GM21447 (cell line): ENCODE results near the gene IGF2.

Experiments
- ATAC-seq: cut with Tn5 transposase; IDR thresholded peaks from one replicate; pipeline ENCODE4 v1.9.1; 2021; ENCODE audit not compliant: unreplicated experiment

IGF2 gene

DNA sequence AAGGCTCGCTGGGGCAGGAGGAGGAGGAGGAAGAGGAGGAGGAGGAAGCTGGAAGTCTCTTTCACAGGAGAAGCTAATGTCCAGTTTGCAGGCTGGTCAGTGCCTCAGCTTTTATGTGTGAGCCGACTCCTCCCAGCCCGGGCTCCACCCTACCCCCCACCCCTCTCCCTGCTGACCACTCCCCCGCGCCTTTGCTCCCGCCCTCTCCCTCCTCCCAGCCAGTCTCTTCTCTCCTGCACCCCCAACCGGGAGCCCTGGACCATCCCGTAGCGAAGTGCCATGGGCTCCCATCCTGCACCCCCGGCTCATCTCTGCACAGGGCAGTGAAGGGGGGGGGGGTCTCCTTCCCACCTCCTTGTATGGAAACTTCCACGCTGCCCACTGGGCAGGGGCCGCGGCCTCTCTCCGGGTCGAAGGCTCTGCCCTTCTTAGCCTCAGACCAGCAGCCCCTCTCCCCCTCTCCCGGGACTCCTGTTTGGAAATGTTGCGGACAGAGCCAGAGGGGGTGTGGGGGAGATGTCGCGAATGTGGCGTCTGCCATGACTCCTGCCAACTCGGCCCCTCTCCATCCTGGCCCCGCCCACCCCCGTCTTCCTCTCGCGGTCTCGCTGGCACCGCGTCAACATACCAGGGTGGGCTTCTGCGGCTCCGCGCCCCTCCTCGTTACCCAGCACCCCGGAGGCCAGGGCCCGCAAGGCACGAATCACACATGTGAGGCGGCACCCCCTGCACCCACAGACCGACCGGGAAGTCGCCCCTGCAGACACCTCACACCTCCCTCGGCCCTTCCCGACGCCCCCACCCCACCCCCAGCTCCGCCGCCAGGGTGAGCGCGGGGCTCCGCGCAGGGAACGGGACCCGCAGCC lies 1.8 kb downstream of the IGF2 start:
- no peak for ATAC-seq

DNA sequence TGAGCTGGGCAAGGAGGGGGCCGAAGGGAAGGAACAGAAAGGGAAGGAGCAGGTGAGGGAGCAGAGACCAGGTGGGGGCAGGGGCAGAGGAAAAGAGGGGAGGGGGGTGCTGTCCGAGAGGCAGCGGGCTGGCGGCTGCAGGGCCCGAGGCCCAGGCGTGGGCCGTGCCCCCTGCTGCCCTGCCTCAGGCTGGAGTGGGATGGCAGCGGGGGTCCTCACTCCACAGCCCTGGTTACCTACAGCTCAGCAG lies 2.3 kb downstream of the IGF2 start:
- no peak for ATAC-seq

DNA sequence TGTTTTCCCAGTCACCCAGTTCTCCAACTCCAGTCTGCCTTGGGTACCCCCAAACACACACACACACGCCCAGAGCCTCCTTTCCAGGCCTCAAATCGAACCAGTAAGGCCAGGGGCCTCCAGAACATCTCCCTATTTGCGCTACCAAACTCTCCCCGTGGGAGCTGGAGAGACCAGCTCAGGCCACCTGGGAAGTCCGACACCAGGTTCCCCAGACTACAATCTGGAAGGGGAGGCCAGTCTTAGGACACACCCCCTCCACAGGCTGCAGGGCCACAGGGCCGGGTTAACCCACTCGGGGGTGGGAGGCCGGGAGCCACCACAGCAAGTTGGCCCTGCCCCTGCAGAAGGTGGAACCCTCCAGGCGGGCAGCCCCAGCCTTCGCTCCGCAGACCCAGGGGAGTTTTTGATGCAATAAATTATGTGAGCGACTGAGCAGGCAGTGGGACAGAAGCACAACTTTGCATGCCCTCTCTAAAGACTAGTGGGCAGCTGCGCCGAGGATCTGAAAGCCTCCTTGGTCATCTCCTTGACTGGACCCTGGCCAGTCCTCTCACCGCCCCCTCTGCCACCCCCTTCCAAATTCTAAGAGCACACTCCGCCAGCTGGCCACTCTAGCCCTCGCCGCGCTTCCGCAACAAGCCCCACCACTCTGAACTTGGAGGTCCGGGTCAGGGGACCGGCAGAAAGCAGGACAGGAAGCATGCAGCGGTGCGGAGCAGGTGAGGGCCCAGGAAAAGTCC lies 2.8 kb downstream of the IGF2 start:
- no peak for ATAC-seq

DNA sequence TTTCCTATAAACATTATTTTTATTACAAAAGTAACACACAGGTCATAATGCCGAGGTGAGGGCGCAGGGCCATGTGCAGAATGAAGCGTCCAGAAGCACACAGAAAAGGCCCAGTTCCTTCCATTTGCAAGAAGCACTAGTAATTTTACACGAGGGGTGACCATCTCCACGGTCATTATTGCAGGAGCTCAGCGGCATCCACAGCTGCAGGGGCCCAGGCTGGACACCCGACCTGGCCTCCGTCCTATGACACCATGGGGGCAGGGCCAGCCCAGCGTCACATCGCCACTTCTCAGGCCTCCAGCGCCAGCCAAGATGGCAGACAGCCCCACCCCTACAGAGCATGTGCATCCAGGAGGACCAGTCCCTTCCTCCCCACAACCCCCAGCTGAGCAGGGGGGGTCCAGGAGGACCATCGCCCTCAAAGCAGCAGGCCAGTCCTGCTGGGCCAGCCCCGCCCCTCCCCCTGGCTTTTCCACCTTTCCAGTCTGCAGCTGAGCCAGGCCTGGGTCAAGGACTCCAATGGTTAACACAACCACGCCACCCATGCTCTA lies 3.5 kb downstream of the IGF2 start:
- no peak for ATAC-seq

DNA sequence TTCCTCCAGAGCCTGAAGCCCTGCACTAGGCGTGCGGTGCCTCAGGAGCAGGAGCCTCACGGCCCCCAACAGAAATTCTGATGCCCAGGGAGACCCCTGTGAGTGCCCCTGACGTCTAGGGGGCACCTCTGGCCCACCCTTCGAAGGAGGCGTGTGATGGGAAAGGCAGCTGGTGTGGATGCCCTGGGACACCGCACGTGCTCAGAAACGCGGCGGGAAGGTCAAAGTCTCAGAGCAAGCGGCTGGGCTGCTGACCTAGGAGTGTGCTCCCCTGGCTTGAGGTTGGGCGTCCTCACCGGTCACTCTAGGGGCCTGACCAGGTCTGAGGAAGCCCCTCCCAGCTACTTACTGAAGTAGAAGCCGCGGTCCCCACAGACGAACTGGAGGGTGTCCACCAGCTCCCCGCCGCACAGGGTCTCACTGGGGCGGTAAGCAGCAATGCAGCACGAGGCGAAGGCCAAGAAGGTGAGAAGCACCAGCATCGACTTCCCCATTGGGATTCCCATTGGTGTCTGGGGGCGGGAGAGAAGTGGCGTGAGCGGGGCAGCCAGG lies 4.1 kb downstream of the IGF2 start:
- no peak for ATAC-seq

DNA sequence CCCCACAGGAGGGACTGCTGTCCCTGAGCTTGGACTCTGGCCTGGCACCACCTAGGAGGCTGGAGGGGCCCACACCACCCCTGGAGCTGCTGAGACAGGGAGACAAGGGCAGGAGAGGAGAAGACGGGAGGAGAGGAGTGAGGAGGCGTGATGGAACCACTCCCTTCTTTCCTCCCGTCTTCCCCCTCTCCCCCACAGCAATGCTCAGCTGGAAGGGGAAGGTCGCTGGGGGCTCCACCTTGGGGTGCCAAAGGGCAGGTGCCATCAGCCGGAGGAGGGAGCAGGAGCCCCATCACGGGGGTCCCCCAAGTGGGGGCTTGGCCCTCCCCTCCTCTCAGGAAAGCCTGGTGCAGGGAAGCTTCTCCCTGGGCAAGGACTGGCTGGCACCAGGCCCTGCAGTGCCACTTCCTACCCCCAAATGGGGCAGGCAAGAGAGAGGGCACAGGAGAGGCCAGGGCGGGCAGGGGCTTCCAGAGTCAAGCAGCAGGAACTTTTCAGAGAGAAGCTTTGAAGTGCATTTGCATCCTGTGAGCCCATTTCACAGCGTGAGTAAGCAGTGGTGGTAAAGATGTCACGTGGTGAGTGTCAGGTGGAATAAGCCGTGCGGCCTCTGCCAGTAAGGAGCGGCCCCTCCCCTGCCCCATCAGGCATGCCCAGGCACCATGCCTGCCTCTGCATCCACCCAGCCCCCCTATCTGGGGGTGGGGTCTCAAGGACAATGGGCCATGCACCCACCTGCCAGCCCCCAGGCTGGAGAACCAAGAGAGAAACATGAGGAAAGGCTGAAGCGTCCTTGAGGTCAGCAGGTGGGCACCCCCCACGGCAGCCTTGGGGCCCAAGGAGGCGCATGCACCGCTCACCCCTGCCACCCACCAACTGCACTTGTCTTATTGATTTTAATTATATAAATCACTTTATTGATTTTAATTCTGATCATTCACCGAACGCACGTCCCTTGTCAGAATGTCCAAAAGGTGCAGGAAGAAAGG lies 4.9 kb downstream of the IGF2 start:
- ATAC-seq, result no peak

DNA sequence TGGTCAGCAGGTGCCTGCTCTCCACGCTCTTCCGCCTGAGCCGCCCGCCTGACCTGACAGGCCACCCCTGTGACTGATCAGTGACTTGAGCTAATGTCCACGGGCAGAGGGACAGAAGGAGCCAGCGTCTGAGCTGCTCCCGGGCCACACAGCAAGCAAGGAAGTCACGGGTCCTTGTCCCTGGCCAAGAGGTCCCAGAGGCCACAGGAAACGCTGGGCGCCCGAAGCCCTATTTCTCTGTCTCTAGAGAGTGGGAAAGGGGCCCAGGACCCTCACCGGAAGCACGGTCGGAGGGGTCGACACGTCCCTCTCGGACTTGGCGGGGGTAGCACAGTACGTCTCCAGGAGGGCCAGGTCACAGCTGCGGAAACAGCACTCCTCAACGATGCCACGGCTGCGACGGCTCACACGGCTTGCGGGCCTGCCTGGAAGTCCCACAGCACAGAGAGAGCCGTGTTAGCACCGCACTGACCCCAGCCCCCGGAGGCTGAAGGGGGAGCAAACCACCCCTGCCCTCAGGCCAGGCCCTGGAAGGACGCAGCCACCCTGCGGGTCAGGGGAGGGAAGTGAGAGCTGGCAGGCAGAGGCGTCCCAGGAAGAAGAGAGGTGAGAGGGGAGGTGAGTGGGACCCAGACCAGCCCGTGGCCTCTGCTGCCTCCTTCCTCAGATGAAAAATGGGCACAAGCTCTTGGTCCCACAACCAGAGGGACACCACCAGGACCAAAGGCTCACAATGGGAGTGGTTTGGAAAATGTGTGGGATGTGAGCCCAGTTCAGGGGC lies 5.8 kb downstream of the IGF2 start:
- no peak for ATAC-seq

DNA sequence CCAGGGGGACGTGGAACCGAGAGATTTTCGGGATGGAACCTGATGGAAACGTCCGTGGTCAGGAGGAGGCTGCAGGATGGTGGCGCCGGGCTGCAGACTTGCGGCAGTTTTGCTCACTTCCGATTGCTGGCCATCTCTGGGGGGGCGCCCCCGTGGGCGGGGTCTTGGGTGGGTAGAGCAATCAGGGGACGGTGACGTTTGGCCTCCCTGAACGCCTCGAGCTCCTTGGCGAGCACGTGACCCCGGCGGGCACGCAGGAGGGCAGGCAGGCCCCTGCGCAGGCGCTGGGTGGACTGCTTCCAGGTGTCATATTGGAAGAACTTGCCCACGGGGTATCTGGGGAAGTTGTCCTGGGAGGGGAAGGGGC lies 6.3 kb downstream of the IGF2 start:
- ATAC-seq, result no peak

DNA sequence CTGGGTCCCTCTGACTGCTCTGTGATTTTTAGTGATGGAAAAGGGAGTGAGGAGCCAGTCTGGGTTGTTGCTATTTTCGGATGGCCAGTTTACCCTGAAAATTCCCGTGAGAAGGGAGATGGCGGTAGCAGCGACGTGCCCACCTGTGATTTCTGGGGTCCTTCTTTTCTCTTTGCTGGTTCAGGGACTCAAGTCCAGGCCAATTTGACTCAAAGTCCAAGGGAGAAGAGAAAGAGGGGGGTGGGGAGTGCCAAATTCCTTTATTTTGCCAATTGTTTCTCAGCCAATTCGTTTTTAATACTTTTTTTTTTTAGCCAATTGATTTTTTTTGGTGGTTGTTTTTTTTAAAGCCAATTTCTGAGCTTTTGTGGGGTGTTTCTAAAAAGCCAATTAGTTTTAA lies 6.9 kb downstream of the IGF2 start:
- ATAC-seq, result no peak

DNA sequence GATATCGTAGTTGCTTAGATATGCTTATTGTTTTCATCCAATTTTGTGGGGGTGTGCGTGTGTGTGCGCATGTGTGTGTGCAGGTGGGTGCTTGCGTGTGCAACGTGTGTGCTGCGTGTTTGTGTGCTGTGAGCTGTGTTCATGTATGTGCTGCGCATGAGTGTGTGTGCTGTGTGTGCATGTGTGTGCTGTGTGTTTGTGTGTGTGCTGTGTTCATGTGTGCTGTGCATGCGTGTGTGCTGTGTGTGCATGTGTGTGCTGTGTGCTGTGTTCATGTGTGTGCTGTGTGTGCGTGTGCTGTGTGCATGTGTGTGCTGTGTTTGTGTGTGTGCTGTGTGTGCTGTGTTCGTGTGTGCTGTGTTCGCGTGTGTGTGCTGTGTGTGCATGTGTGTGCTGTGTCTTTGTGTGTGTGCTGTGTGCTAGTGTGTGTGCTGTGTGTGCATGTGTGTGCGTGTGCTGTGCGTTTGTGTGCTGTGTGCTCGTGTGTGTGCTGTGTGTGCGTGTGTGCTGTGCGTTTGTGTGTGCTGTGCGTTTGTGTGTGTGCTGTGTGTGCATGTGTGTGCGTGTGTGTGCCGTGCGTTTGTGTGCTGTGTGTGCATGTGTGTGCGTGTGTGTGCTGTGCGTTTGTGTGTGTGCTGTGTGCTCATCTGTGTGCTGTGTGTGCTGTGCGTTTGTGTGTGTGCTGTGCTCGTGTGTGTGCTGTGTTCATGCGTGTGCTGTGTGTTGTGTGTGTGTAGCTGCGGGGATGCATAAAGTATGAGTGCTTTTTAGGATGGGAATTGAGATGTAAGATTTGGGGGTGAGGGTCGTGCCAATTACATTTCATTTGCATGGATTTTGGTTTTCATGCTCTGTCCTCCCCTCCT lies 7.6 kb downstream of the IGF2 start:
- ATAC-seq, result no peak

DNA sequence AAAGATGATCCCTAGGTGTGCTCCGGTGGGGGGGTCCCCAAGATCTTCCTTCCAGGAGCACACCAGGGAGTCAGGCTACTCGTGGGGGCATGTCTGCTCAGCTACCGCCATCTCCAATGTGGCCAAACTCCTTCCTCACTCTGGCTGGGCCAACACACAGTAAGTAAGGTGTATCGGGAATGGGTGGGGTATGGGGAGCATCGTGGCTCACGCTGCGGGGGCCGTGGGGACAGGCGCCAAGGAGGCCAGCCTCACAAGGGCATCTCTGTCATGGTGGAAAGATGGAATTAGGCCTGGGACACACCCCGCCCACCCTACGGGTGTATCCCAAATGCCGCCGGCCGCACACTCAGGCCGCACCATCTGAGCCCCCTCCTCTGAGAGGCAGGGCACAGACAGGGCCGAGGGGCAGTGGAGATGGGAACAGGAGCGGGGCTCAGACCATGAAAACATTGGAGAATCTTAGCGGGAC lies 8.3 kb downstream of the IGF2 start:
- ATAC-seq, result no peak

DNA sequence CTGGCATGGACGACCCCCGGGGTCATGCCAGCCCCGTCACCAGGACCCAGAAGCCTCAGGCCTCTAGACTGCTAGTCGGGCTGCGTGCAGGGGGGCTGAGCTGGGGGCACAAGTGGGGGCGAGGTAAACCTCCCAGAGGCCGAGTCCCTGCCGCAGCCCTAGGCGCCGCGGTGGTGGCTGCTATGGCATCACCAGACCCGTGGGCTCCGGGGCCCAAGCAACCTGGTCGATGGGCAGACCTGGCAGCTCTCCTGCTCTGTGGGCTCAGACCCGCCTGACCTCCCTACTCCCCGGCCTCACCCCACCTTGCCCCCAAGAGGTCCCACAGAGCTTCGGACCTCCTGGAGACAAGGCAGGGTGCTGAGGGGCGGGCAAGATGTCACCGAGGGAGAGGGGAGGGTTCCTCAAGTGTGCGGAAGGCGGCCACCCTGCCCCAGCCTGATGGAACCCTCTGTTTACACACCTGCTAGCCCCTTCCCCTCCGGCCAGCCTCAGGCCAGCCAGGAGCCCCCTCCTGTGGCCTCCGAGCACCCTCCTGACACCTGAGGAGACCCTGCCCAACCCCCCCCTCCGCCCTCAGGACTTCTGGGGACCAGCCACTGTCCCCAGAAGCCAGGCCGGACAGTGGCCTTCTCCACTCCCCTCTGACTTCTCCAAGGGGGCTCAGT lies 9.4 kb downstream of the IGF2 start:
- ATAC-seq, result no peak

DNA sequence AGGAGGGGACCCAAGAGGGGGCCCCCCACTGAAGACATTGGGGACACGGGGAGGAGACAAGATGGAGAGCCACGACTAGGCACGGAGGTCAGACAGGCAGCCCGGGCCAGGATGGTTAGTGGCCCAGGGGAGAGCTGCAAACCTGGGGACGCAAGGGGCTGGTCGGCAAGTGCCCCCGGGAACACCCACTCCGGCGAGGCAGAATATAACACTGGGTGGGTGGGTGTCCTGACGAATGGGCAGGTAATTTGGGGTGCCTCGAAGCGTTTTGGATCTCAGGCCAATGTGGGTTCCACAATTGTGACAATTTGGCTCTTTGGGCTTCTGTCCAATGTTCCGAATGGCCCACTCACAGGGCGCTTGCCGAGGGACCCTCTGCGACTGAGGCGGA lies 9.9 kb downstream of the IGF2 start:
- no peak for ATAC-seq

DNA sequence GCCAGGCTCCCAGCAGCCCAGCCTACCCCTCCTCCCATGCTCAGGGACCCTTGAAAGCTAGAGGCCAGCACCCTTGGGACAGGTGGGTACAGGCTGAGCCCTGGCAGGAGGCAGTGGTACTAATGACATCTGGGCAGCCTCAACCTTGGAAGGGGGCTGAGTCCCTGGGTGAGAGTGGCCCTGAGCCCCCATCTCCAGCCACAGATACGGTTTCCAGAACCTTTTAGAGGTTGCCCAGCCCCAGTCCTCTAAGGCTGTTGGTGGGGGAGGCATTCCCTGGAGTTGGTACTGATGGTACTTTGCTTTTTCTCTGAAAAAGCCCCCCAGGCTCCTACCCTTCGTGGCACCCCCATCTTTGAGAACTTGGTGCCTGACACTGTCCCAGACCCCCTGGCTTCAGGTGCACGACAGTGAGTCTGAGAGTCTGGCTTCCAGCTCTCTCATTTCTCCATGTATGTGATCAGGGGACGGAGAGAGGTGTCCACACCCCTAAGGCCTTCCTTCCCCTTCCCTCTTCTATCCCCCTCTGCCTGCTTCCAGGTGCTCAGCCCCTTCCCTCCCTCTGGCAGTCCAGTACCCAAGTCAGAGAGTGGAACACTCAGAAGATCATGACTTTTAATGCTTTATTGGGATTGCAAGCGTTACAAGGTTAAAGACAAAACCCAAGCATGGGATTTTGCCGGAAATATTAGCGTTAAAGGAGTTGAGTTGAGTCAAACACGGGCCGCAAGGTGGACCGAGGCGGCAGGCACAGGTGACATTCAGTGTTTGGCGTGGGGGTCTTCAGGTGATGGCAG lies 10.5 kb downstream of the IGF2 start:
- no peak for ATAC-seq

DNA sequence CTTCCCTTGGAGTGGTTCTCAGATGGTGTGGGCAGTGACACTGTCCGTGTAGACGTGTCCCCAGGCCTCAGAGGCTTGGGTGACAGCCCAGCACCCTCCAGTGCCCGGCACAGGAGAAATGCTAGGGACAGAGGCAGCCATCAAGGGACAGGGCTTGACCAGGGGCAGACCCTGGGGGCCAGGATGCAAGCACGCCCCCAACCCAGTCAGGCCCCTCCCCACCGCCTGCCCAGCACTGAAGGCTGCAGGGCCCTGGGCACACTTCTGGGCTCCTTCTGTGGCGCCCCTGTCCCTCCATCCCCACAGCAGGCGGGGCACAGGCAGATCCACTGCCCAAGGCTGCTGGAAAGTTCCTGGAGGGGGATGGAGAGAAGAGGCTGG lies 11.1 kb downstream of the IGF2 start:
- no peak for ATAC-seq

DNA sequence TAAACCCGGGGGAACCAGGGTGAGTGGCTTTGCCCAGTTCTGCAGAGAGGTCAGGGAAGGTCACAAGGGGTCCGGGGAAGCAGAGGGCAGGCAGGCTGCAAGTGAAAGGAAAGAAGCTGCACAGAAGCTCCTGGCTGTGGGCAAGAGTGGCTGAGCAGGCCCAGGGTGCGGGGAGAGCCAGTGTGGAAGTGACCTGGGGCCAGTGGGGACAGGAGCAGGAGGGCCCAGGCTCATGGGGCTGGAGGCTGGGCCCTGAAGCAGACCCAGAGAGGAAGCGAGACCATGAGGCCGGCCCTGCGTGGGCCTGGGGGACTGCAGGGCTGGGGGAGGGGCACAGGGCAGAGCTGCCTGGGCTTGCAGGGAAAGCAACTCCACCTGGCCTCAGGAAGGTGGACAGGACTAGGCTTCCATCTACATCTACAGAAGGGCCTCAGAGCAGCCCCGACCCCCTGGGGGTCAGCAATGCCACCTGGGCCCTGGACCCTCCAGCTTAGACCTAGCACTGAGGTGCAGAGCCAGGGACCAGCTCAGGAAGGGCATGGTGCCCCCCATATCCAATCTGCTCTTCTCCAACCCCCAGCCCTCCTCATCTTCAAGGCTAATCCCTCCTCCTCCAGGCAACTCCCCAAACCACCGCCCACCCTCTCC lies 11.6 kb downstream of the IGF2 start:
- no peak for ATAC-seq

DNA sequence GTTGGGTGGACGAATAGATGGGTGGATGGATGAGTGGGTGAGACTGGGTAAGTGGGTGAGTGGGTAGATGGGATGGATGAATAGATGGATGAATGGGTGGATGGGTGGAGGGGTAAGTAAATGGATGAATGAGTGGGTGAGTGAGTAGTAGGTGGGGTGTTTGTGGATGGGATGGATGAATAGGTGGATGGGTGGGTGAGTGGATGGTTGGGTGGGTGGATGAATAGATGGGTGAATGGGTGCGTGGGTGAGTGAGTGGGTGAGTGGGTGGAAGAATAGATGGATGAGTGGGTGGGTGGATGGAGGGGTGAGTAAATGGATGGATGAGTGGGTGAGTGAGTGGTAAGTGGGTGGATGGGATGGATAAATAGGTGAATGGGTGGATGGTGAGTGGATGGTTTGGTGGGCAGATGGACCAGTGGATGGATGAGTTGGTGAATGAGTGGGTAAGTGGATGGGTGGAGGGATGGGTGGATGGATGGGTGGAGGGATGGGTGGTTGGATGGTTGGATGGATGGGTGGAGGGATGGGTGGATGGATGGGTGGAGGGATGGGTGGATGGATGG lies 12.6 kb downstream of the IGF2 start:
- no peak for ATAC-seq
